ENCODE data around the gene TTLL1.
A peak's percentile ranks its signal among the peaks of the same experiment; 100 is the strongest.

The TTLL1 gene

GRCh38 chr22:43110444-43110926, 21.3 kb upstream of the TTLL1 start, which contains the start of gene BIK:
Gene BIK, plus strand, starts transcription at chr22:43110750. Its CDS starts 13,273 bp downstream, at chr22:43124023.
- TF ChIP-seq POLR2AphosphoS5 (IDR thresholded peaks at IDR 0.05; ENCODE audit: low read depth, low read length), result no peak
- peak; percentile 75 for TF ChIP-seq FOXP2 (optimal IDR thresholded peaks at IDR 0.05; ENCODE audit: borderline replicate concordance, extremely low read depth, extremely low read length, insufficient read depth)

- TF ChIP-seq POLR2AphosphoS5 (IDR thresholded peaks at IDR 0.05; ENCODE audit: low read depth, low read length), result no peak
- TF ChIP-seq FOXP2 (optimal IDR thresholded peaks at IDR 0.05; ENCODE audit: borderline replicate concordance, extremely low read depth, extremely low read length, insufficient read depth), result no peak
- no peak for TF ChIP-seq TAF1 (IDR thresholded peaks at IDR 0.05; ENCODE audit: borderline replicate concordance, insufficient read depth, low read length)
- no peak for TF ChIP-seq REST (IDR thresholded peaks at IDR 0.05; ENCODE audit: insufficient read depth in 1 of 2, low read depth in 2 of 2, low read length in 2 of 2)
- no peak for TF ChIP-seq SIN3A (IDR thresholded peaks at IDR 0.05; ENCODE audit: borderline replicate concordance, insufficient read depth, low read length)
These were observed 20.8 kb upstream of the TTLL1 start for GRCh38 chr22:43109921-43110443.

- TF ChIP-seq POLR2AphosphoS5 (IDR thresholded peaks at IDR 0.05; ENCODE audit: low read depth, low read length) (no peak), SIN3A (IDR thresholded peaks at IDR 0.05; ENCODE audit: borderline replicate concordance, insufficient read depth, low read length) (no peak), FOXP2 (optimal IDR thresholded peaks at IDR 0.05; ENCODE audit: borderline replicate concordance, extremely low read depth, extremely low read length, insufficient read depth) (no peak), TAF1 (IDR thresholded peaks at IDR 0.05; ENCODE audit: borderline replicate concordance, insufficient read depth, low read length) (no peak), REST (IDR thresholded peaks at IDR 0.05; ENCODE audit: insufficient read depth in 1 of 2, low read depth in 2 of 2, low read length in 2 of 2) (no peak)
These were observed 20.3 kb upstream of the TTLL1 start for GRCh38 chr22:43109511-43109910.

GRCh38 chr22:43106302-43106701, 17.1 kb upstream of the TTLL1 start:
- TF ChIP-seq SIN3A (IDR thresholded peaks at IDR 0.05; ENCODE audit: borderline replicate concordance, insufficient read depth, low read length), result no peak
- no peak for TF ChIP-seq TAF1 (IDR thresholded peaks at IDR 0.05; ENCODE audit: borderline replicate concordance, insufficient read depth, low read length)
- TF ChIP-seq REST (IDR thresholded peaks at IDR 0.05; ENCODE audit: insufficient read depth in 1 of 2, low read depth in 2 of 2, low read length in 2 of 2), result no peak
- TF ChIP-seq POLR2AphosphoS5 (IDR thresholded peaks at IDR 0.05; ENCODE audit: low read depth, low read length), result no peak
- no peak for TF ChIP-seq FOXP2 (optimal IDR thresholded peaks at IDR 0.05; ENCODE audit: borderline replicate concordance, extremely low read depth, extremely low read length, insufficient read depth)

GRCh38 chr22:43101306-43101705, 12.1 kb upstream of the TTLL1 start:
- no peak for TF ChIP-seq TAF1 (IDR thresholded peaks at IDR 0.05; ENCODE audit: borderline replicate concordance, insufficient read depth, low read length)

- TF ChIP-seq FOXP2 (optimal IDR thresholded peaks at IDR 0.05; ENCODE audit: borderline replicate concordance, extremely low read depth, extremely low read length, insufficient read depth) (no peak), SIN3A (IDR thresholded peaks at IDR 0.05; ENCODE audit: borderline replicate concordance, insufficient read depth, low read length) (no peak)
These were observed 11.0 kb upstream of the TTLL1 start for GRCh38 chr22:43100225-43100624.

- TF ChIP-seq SIN3A (IDR thresholded peaks at IDR 0.05; ENCODE audit: borderline replicate concordance, insufficient read depth, low read length) (no peak), REST (IDR thresholded peaks at IDR 0.05; ENCODE audit: insufficient read depth in 1 of 2, low read depth in 2 of 2, low read length in 2 of 2) (no peak)
These were observed 9.9 kb upstream of the TTLL1 start for GRCh38 chr22:43099095-43099494.

All from PFSK-1 (cell line).